ENCODE measurements around the gene NPIPA8.
"Not testable (repeated sequence)": the region's sequence is repeated elsewhere in the genome, so short reads cannot be mapped to it uniquely, and the experiment has no call there.

- not testable (repeated sequence) for TF ChIP-seq CTCF (IDR thresholded peaks at IDR 0.05; ENCODE audit: low read depth, low read length); EZH2phosphoT487 (IDR thresholded peaks at IDR 0.05; ENCODE audit: low read depth)
These were observed at the start of gene NPIPA8 for GRCh38 chr16:18336636-18337035.

Measured in OCI-LY3 (cell line).